Measurements from ENCODE around the gene ANKRD16. TPM values are rescaled to one million over a fixed set of nuclear protein-coding genes. Genes with fewer than 3 reads are reported as not detected.

Gene ANKRD16
- total RNA-seq, 1 donor from 2014 or later: 4.9 TPM

- no peaks in the 10 kb centered on the region for H3K9me3 Mint-ChIP-seq (ENCODE audit: unreplicated experiment)
- H3K4me1 Mint-ChIP-seq (ENCODE audit: low read depth, unreplicated experiment): no peaks in the 10 kb centered on the region
- TF ChIP-seq EZH2 (IDR thresholded peaks at IDR 0.05; ENCODE audit: insufficient read depth, low read length): no peak
- TF ChIP-seq CTCF (IDR thresholded peaks at IDR 0.05; ENCODE audit: insufficient read depth, low read depth, low read length): no peak
- no peak overlapping the region for H3K4me3 Mint-ChIP-seq (ENCODE audit: unreplicated experiment)
- H4K20me1 ChIP-seq (ENCODE audit: insufficient read depth, low read length): peaks cover 12% of the 10 kb centered on the region
- peaks cover 32% of the 10 kb centered on the region for H3K36me3 Mint-ChIP-seq (ENCODE audit: low read depth, unreplicated experiment)
- H3K9me3 ChIP-seq (ENCODE audit: insufficient read depth, low read depth, low read length): no peaks in the 10 kb centered on the region
- H3K27me3 ChIP-seq (ENCODE audit: insufficient read depth, low read length): no peaks in the 10 kb centered on the region
- H3K27ac ChIP-seq (ENCODE audit: low read depth, low read length): no peak overlapping the region
- no peaks in the 10 kb centered on the region for H3K27me3 Mint-ChIP-seq (ENCODE audit: low read depth, unreplicated experiment)
- no peak overlapping the region for H3K27ac Mint-ChIP-seq (ENCODE audit: unreplicated experiment)
- FAIRE-seq (no peak), DNase-seq (ENCODE audit: low read depth) (no peak)
- no peak overlapping the region for H2AFZ ChIP-seq (ENCODE audit: low read depth, low read length)
- peaks cover 71% of the 10 kb centered on the region for H3K36me3 ChIP-seq (ENCODE audit: insufficient read depth, low read length)
- H3K9ac ChIP-seq (ENCODE audit: low read length): no peak overlapping the region
- no peak overlapping the region for H3K4me3 ChIP-seq (ENCODE audit: insufficient read depth, low read depth, low read length)
- no peak overlapping the region for H3K4me2 ChIP-seq (ENCODE audit: low read length)
- H3K4me1 ChIP-seq (ENCODE audit: insufficient read depth, low read length): no peaks in the 10 kb centered on the region
- H3K79me2 ChIP-seq (ENCODE audit: insufficient read depth, low read length): no peaks in the 10 kb centered on the region
Observed at GRCh38 chr10:5917305-5917704, 27.6 kb upstream of the ANKRD16 start.

- Mint-ChIP-seq H3K27me3 (ENCODE audit: low read depth, unreplicated experiment) (no peaks in the 10 kb centered on the region), H3K27ac (ENCODE audit: unreplicated experiment) (no peak overlapping the region), H3K4me1 (ENCODE audit: low read depth, unreplicated experiment) (peaks cover 2% of the 10 kb centered on the region), H3K4me3 (ENCODE audit: unreplicated experiment) (no peak overlapping the region), H3K36me3 (ENCODE audit: low read depth, unreplicated experiment) (peaks cover 28% of the 10 kb centered on the region), H3K9me3 (ENCODE audit: unreplicated experiment) (no peaks in the 10 kb centered on the region)
- Histone ChIP-seq H2AFZ (ENCODE audit: low read depth, low read length) (no peak overlapping the region), H3K9ac (ENCODE audit: low read length) (no peak overlapping the region), H3K27ac (ENCODE audit: low read depth, low read length) (no peak overlapping the region), H3K27me3 (ENCODE audit: insufficient read depth, low read length) (no peaks in the 10 kb centered on the region), H3K4me1 (ENCODE audit: insufficient read depth, low read length) (no peaks in the 10 kb centered on the region), H3K4me3 (ENCODE audit: insufficient read depth, low read depth, low read length) (no peak overlapping the region), H3K36me3 (ENCODE audit: insufficient read depth, low read length) (peaks cover 63% of the 10 kb centered on the region), H3K79me2 (ENCODE audit: insufficient read depth, low read length) (no peaks in the 10 kb centered on the region), H3K9me3 (ENCODE audit: insufficient read depth, low read depth, low read length) (no peaks in the 10 kb centered on the region), H4K20me1 (ENCODE audit: insufficient read depth, low read length) (peaks cover 9% of the 10 kb centered on the region), H3K4me2 (ENCODE audit: low read length) (no peak overlapping the region)
- DNase-seq (ENCODE audit: low read depth): no peak
- TF ChIP-seq EZH2 (IDR thresholded peaks at IDR 0.05; ENCODE audit: insufficient read depth, low read length) (no peak), CTCF (IDR thresholded peaks at IDR 0.05; ENCODE audit: insufficient read depth, low read depth, low read length) (no peak)
- FAIRE-seq: no peak
Observed at GRCh38 chr10:5915451-5915850, 25.8 kb upstream of the ANKRD16 start.

- Histone ChIP-seq H3K4me2 (ENCODE audit: low read length) (no peak overlapping the region), H3K4me1 (ENCODE audit: insufficient read depth, low read length) (no peaks in the 10 kb centered on the region), H3K4me3 (ENCODE audit: insufficient read depth, low read depth, low read length) (no peak overlapping the region), H3K36me3 (ENCODE audit: insufficient read depth, low read length) (peaks cover 65% of the 10 kb centered on the region), H3K9ac (ENCODE audit: low read length) (no peak overlapping the region), H3K27ac (ENCODE audit: low read depth, low read length) (no peak overlapping the region), H2AFZ (ENCODE audit: low read depth, low read length) (no peak overlapping the region), H3K9me3 (ENCODE audit: insufficient read depth, low read depth, low read length) (no peaks in the 10 kb centered on the region), H4K20me1 (ENCODE audit: insufficient read depth, low read length) (peaks cover 12% of the 10 kb centered on the region), H3K79me2 (ENCODE audit: insufficient read depth, low read length) (no peaks in the 10 kb centered on the region), H3K27me3 (ENCODE audit: insufficient read depth, low read length) (no peaks in the 10 kb centered on the region)
- TF ChIP-seq CTCF (IDR thresholded peaks at IDR 0.05; ENCODE audit: insufficient read depth, low read depth, low read length) (no peak), EZH2 (IDR thresholded peaks at IDR 0.05; ENCODE audit: insufficient read depth, low read length) (no peak)
- H3K36me3 Mint-ChIP-seq (ENCODE audit: low read depth, unreplicated experiment): peaks cover 29% of the 10 kb centered on the region
- FAIRE-seq: no peak
- H3K4me1 Mint-ChIP-seq (ENCODE audit: low read depth, unreplicated experiment): peaks cover 2% of the 10 kb centered on the region
- no peak overlapping the region for H3K27ac Mint-ChIP-seq (ENCODE audit: unreplicated experiment)
- DNase-seq (ENCODE audit: low read depth): no peak
- no peaks in the 10 kb centered on the region for H3K9me3 Mint-ChIP-seq (ENCODE audit: unreplicated experiment)
- H3K4me3 Mint-ChIP-seq (ENCODE audit: unreplicated experiment): no peak overlapping the region
- H3K27me3 Mint-ChIP-seq (ENCODE audit: low read depth, unreplicated experiment): no peaks in the 10 kb centered on the region
Observed at GRCh38 chr10:5913736-5914135, 24.0 kb upstream of the ANKRD16 start.

Measured in astrocyte (in vitro differentiated cells and primary cell).